Measurements from ENCODE around the gene SOS1.
"Not testable (repeated sequence)": the region's sequence is repeated elsewhere in the genome, so short reads cannot be mapped to it uniquely, and the experiment has no call there.

The SOS1 gene

DNA sequence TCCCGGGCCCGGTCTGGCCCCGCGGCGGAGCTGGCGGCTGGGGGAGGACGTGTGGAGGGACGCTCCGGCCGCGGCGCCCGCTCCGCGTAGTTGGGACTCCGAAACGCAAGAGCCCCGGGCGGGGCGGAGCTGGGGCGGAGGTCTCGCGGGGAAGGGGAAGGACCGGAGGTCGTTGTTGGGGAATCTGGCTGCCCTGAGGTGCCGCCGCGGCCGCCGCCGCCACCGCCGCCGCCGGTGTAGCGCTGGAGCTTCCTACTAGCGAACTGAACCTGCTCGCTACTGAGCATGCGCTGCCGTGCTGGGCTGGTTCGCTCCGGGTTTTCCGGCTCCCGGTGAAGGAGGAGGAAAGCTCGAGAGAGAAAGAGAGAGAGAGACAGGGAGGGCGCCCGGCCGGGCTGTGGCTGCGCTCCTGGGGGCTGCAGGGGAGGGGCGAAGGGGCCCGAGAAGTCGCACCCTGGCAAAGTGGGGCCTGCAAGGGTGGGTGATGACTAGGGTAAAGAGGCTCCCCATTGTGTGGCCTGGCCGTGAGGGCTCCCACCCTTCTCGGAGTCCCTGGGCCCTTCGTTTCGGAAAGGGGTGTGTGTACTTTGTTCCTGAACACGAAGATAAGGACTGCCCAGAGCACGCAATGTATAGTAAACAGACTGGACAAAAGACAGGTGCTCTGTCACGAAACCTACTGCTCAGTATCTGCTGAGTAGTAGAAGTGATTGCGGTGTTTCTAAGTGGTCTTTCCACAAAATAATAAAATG is at the start of gene SOS1:
SOS1 (minus strand) TSS at position 281 of the 752 bp plus-strand sequence. CDS start 629 bp downstream, outside the sequence.
- peak; percentile 88 to 90 for DNase-seq (ENCODE audit: low read depth in 2 of 2)

GRCh38 chr2:39164089-39164488 is 43.2 kb upstream of the SOS1 start:
- no peak for DNase-seq (ENCODE audit: low read depth in 2 of 2)

GRCh38 chr2:39160982-39161381 is 40.1 kb upstream of the SOS1 start:
- DNase-seq (ENCODE audit: low read depth in 2 of 2) = no peak

GRCh38 chr2:39159283-39159682 is 38.4 kb upstream of the SOS1 start:
- no peak for DNase-seq (ENCODE audit: low read depth in 2 of 2)

DNA sequence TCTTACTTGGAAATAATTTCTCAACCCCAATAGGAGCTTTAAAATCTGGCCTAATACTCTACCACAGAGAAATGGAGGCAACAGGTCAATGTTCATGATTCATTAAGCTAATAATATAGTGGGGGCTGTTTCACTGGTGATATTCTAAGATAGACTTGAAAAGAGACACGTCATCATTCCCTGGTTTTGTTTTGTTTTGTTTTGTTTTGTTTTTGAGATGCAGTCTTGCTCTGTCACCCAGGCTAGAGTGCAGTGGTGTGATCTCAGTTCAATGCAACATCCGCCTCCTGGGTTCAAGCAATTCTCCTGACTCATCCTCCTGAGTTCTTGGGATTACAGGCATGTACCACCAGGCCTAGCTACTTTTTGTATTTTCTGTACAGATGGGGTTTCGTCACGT is 37.5 kb upstream of the SOS1 start:
- DNase-seq (ENCODE audit: low read depth in 2 of 2) = no peak

DNA sequence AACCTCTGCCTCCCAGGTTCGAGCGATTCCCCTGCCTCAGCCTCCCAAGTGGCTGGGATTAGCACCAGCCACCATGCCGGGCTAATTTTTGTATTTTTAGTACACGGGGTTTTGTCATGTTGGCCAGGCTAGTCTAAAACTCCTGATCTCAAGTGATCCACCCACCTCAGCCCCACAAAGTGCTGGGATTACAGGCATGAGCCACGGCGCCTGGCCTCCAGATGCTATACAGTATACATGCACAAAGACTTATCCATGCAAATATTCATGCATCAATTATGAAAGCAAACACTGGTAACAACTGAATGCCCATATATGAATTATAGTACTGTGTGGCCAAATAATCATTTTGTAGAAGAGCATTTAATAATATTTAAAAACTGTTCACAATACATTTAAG is 36.0 kb upstream of the SOS1 start:
- no peak for DNase-seq (ENCODE audit: low read depth in 2 of 2)

- DNase-seq (ENCODE audit: low read depth in 2 of 2) = no peak
Measured at GRCh38 chr2:39156107-39156506, 35.3 kb upstream of the SOS1 start.

DNA sequence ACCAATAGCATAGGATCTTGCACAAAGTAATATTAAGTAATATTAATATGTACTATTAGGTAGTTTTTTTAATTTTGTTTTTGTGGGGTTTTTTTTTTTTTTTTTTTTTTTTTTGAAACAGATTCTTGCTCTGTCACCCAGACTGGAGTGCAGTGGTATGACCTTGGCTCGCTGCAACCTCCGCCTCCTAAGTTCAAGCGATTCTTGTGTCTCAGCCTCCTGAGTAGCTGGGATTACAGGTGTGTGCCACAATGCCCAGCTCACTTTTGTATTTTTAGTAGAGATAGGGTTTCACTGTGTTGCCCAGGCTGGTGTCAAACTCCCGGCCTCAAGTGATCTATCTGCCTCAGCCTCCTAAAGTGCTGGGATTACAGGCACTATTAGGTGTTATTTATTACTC is 34.7 kb upstream of the SOS1 start:
- DNase-seq (ENCODE audit: low read depth in 2 of 2) = not testable (repeated sequence)

GRCh38 chr2:39154944-39155343 is 34.1 kb upstream of the SOS1 start:
- DNase-seq (ENCODE audit: low read depth in 2 of 2) = no peak

- no peak for DNase-seq (ENCODE audit: low read depth in 2 of 2)
Measured at GRCh38 chr2:39153312-39153711, 32.5 kb upstream of the SOS1 start.

DNA sequence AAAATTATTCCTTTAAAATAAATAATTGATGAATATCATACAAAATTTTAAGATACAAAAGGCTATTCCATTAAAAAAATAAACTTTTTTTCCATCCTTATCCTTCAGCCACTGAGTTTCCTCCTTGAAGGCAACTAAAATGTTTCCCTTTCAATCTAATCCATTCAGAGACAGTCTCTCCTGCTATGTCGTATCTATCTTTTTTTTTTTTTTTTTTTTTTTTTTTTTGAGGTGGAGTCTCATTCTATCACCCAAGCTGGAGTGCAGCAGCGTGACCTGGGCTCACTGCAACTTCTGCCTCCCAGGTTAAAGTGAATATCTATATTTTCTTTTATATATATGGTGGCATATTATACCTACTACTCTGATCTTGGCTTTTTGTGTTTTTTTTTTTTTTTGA is 31.7 kb upstream of the SOS1 start:
- DNase-seq (ENCODE audit: low read depth in 2 of 2) = no peak

- no peak for DNase-seq (ENCODE audit: low read depth in 2 of 2)
Measured at GRCh38 chr2:39150890-39151497, 30.1 kb upstream of the SOS1 start.

DNA sequence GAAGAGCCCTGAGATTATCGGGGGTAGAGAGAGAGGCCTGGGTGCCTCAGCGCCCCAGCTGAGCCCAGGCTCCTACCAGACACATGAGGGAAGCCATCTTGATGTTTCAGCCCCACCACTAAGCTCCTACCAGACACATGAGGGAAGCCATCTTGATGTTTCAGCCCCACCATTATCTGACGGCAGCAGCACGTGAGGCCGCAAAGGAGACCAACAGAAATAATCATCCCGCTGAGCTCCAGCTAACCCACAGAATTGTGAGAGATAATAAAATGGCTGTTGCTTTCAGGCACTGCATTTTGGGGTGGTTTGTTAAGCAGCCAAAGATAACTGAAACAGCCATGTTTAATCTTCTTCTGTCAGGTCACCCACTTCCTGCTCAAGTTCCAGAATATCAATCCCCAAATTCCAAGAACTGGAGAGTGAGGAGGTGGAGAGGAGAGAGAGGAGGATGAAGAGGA is 29.3 kb upstream of the SOS1 start:
- DNase-seq (ENCODE audit: low read depth in 2 of 2) = no peak

DNA sequence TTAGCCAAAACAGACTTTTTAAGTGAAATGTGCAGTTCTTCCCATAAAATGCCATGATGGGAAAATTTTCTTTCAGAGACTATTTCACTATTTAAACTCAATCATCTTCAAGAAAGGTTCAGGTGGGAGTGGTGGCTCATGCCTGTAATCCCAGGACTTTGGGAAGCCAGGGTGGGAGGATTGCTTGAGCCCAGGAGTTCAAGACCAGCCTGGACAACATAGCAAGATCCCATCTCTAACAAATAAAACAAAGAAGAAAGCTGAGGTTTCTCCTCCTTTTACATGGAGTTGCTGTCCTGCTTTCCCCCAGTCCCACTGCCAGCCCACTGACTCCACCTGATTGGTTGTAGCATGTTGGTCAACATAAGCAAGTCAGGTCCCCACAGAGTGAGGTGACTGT is 25.8 kb upstream of the SOS1 start:
- DNase-seq (ENCODE audit: low read depth in 2 of 2) = no peak

GRCh38 chr2:39145906-39146421 is 25.1 kb upstream of the SOS1 start:
- DNase-seq (ENCODE audit: low read depth in 2 of 2) = no peak

GRCh38 chr2:39144416-39144815 is 23.6 kb upstream of the SOS1 start:
- DNase-seq (ENCODE audit: low read depth in 2 of 2) = no peak

GRCh38 chr2:39142904-39143605 is 22.2 kb upstream of the SOS1 start:
- no peak for DNase-seq (ENCODE audit: low read depth in 2 of 2)

GRCh38 chr2:39141334-39142271 is 20.8 kb upstream of the SOS1 start:
- DNase-seq (ENCODE audit: low read depth in 2 of 2) = no peak

DNA sequence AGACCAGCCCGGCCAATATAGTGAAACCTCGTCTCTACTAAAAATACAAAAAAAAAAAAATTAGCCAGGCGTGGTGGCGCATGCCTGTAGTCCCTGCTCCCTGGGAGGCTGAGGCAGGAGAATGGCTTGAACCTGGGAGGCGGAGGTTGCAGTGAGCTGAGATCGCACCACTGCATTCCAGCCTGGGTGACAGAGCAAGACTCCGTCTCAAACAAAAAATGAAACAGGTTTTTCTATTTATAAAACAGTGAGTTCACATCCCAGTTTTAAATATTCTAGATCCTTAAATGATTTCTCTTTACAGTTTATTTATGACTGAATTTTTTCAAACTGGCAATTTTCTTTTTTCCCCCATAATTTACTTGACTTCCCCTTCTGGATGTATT is 20.1 kb upstream of the SOS1 start:
- DNase-seq (ENCODE audit: low read depth in 2 of 2) = not testable (repeated sequence)

DNA sequence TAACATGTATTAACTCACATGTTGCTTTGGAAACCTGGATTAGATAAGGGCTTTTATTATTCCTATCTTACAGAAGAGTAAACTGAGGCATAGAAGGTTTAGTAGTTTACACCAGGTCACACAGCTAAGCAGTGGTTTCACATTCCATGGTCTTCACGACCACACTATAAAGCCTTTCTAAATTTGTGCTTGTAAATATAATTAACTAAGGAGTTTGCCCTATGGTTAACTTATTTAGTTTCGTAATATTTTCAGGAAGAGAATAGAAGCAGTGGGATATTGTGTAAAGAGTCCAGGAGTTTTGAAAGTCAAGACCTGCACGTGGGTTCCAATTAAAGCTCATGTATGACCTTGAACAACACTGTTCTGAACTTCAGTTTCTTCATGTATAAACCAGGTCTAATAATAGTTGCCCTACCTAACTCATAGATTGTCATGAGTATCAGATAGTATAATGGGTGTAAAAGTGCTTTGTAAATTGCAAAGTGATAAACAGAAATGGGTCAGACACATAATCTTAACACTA is 19.5 kb upstream of the SOS1 start:
- DNase-seq (ENCODE audit: low read depth in 2 of 2) = no peak

DNA sequence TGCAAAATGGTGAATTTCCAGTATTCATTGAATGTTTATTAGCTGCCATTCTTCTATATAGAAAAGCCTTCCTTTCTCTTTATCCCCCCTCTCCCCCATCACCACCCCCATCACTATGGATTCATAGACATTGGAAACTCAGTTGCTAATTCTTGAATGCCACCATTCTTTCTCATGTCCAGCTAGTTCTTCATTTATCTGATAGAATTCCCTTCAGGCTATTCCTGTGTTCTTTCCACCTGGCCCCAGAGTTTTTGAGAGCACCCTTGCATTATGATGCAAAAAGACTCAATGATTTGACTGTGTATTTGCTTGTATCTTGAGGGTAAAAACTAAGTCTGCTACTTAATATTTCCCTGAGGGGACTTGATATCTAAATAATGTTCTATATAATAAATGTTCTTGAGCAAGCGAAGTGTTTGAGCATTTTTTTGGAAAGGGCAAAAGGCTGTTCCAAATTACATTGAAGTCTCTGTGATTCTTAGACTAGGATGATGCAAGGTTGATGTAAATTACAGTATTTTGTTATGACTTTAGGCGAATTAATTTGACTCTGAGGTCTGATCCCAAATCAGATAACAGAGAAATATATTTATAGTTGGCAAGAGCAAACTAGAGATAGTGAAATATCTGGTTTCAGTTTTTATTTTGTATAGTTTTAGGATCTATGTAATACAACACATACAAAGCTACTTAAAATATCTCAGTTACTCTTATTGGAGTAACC is 18.8 kb upstream of the SOS1 start:
- no peak for DNase-seq (ENCODE audit: low read depth in 2 of 2)

Data from stimulated activated CD4-positive, alpha-beta T cell treated with anti-CD3 and anti-CD28 coated beads, Interleukin-15, amount 100 ng/mL, for 48 hours (primary cell).